ENCODE results near the gene IMMP2L. TPM values are rescaled to one million over a fixed set of nuclear protein-coding genes. Genes with fewer than 3 reads are reported as not detected.

The IMMP2L gene
- total RNA-seq, 6 experiments from 2014 or later, result 14.2 to 25.3 (median 19.7) TPM

DNA sequence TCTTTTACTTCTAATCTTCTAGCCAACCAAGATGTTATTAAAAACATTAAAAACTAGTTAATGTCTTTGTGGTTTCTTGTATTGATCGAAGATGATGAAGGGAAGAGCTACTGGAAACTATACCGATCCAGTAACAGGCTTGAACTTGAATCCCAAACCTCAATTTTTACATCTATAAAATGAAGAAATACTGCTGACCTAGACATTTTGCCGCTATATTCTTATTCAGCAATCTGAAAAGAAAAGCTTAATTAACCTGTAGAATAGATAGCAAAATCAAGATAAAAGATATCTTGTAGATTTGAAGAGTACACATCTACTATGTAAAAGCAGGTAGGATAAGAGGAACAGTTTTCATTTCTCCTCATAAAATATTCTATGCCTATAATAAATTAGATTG is 797.4 kb downstream of the IMMP2L start:
- no peaks in the 10 kb centered on the region for H3K4me1 ChIP-seq
- ATAC-seq (no peak), DNase-seq (no peak)
- H3K27me3 ChIP-seq, result no peaks in the 10 kb centered on the region
- 92% methylated on average over 3 of the region's 3 CpGs for WGBS (ENCODE audit: insufficient coverage, low coverage, low lambda C conversion rate, missing lambda C conversion rate)
- intact Hi-C loops (cut with DNase I), result no loop called here
- H3K9me3 ChIP-seq, result no peaks in the 10 kb centered on the region
- H3K36me3 ChIP-seq, result no peaks in the 10 kb centered on the region
- H3K27ac ChIP-seq, result no peak overlapping the region
- H3K4me3 ChIP-seq, result no peak overlapping the region
- TF ChIP-seq POLR2A (IDR thresholded peaks at IDR 0.05), result no peak
- TF ChIP-seq, protein P1, sequence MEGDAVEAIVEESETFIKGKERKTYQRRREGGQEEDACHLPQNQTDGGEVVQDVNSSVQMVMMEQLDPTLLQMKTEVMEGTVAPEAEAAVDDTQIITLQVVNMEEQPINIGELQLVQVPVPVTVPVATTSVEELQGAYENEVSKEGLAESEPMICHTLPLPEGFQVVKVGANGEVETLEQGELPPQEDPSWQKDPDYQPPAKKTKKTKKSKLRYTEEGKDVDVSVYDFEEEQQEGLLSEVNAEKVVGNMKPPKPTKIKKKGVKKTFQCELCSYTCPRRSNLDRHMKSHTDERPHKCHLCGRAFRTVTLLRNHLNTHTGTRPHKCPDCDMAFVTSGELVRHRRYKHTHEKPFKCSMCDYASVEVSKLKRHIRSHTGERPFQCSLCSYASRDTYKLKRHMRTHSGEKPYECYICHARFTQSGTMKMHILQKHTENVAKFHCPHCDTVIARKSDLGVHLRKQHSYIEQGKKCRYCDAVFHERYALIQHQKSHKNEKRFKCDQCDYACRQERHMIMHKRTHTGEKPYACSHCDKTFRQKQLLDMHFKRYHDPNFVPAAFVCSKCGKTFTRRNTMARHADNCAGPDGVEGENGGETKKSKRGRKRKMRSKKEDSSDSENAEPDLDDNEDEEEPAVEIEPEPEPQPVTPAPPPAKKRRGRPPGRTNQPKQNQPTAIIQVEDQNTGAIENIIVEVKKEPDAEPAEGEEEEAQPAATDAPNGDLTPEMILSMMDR (IDR thresholded peaks at IDR 0.05), result no peak

DNA sequence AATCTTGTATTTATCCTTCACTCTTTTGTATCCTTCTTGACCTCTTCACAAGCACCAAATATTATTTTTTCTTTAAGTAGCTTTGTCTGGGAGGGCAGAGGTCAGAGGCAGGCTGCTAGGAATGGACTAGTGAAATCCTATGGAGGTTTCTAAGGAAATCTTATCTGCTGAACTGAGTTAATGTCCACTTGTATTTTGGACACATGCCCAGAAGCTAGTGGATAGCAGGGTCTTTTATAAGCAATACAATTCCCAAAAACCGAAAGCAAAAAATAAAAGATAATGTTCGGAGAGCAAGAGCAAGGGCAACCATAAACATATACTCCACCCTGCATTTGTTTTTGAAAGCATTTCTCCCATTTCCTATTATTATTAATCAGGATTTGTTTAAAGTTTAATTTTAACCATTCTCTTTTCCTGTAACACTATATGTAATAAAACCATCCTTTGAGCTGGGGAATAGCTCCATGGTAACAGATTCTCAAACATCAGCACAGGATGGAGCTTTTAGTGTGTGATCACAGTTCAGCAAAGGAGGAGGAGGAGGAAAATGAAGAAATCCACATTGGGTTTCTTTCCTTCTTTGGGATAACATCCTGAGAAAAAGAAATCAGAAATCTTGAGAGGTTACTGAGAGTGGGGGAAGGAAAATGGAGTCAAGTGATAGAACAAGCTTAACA is 799.6 kb downstream of the IMMP2L start:
- Histone ChIP-seq H3K36me3 (no peaks in the 10 kb centered on the region), H3K4me1 (no peaks in the 10 kb centered on the region), H3K27me3 (no peaks in the 10 kb centered on the region), H3K27ac (no peak overlapping the region), H3K9me3 (no peaks in the 10 kb centered on the region), H3K4me3 (no peak overlapping the region)
- no peak for TF ChIP-seq POLR2A (IDR thresholded peaks at IDR 0.05)
- TF ChIP-seq, protein P1 (IDR thresholded peaks at IDR 0.05), result no peak
- ATAC-seq (peak; percentile 39 to 56 (median 54)), DNase-seq (no peak)
- intact Hi-C loops (cut with DNase I), result no loop called here
- 56% methylated on average over 2 of the region's 2 CpGs for WGBS (ENCODE audit: insufficient coverage, low coverage, low lambda C conversion rate, missing lambda C conversion rate)

DNA sequence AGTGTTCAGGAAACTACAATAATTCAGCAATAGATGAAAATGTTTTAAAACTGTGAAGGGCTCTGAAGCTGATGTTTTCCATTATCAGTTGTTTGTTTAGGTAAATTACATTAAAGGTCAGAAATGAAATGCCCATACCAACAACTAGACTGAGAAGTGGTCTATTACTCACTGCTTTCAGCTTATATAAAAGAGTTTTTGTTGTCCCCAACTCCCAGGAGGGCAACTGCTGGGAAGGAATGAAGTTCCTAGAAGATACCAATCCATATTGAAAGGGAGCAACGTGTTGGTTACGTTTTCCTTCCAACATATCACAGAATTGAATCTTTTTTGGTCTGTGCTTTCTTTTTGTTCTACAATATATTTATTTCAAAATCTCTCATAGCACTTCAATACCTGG is 802.0 kb downstream of the IMMP2L start:
- intact Hi-C loops (cut with DNase I), result no loop called here
- TF ChIP-seq, protein P1 (IDR thresholded peaks at IDR 0.05), result no peak
- no peak for TF ChIP-seq POLR2A (IDR thresholded peaks at IDR 0.05)
- Histone ChIP-seq H3K27me3 (no peaks in the 10 kb centered on the region), H3K27ac (no peak overlapping the region), H3K4me1 (no peaks in the 10 kb centered on the region), H3K4me3 (no peak overlapping the region), H3K9me3 (no peaks in the 10 kb centered on the region), H3K36me3 (no peaks in the 10 kb centered on the region)
- ATAC-seq (no peak), DNase-seq (no peak)
- 92% methylated on average over 2 of the region's 2 CpGs for WGBS (ENCODE audit: insufficient coverage, low coverage, low lambda C conversion rate, missing lambda C conversion rate)

DNA sequence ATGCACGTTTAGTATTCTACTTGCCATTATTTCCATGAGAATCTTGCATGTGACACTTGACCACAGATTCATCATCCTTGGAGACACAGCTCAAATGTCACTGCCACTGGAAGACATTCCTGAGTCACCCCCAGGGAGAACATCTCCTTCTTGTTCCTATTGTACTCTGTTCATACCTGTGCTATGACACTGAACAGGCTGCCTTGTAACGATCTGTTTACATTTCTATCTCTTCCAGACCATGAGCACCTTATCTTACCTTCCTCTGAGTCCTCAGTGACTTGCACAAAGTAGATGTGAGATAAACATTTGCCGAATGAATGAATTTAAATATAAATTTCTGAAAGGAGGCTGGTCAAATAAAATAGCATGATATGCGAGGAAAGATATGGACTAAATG is 803.2 kb downstream of the IMMP2L start:
- no peak for DNase-seq
- ATAC-seq, result no peak
- no peak for TF ChIP-seq POLR2A (IDR thresholded peaks at IDR 0.05)
- TF ChIP-seq, protein P1 (IDR thresholded peaks at IDR 0.05), result no peak
- Histone ChIP-seq H3K27ac (no peak overlapping the region), H3K27me3 (no peaks in the 10 kb centered on the region), H3K4me3 (no peak overlapping the region), H3K4me1 (no peaks in the 10 kb centered on the region), H3K9me3 (no peaks in the 10 kb centered on the region), H3K36me3 (no peaks in the 10 kb centered on the region)
- intact Hi-C loops (cut with DNase I), result no loop called here
- WGBS (ENCODE audit: insufficient coverage, low coverage, low lambda C conversion rate, missing lambda C conversion rate), result 78% methylated on average over 4 of the region's 4 CpGs

All from right lobe of liver (tissue), 6 donors.